ENCODE data around the gene CYP24A1.

The CYP24A1 gene

DNA sequence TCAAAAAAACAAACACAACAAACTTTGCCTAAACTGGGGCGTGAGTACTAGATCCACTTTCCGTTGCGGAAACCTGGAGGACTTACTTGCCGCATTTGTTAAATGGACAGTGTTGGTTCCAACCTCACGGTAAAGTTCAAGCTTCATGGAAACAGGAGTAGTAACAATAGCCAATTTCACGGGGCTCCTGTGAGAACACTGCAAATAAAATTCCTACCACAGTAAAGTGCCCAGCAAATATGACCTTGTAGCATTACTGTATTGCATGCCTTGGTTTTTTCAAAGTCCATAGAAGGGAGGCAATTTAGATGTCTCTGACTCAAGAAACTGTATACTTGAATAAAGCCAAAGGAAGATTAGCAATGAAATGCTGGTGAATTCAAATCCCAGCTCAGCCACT is 3.6 kb upstream of the CYP24A1 start:
- H3K27me3 ChIP-seq (ENCODE audit: insufficient read depth, low read depth) = no peaks in the 10 kb centered on the region
- no peak overlapping the region for H3K9ac ChIP-seq
- H3K4me1 ChIP-seq (ENCODE audit: low read depth, poor library complexity, severe bottlenecking) = peaks cover 11% of the 10 kb centered on the region
- no peaks in the 10 kb centered on the region for H3K36me3 ChIP-seq (ENCODE audit: insufficient read depth)
- H4K20me1 ChIP-seq (ENCODE audit: insufficient read depth) = no peaks in the 10 kb centered on the region
- no peak overlapping the region for H3K27ac ChIP-seq
- H3K79me2 ChIP-seq (ENCODE audit: insufficient read depth, low read depth) = no peaks in the 10 kb centered on the region
- no peak overlapping the region for H3K4me3 ChIP-seq (IDR thresholded peaks at IDR 0.05; ENCODE audit: insufficient read depth, low read depth, low read length)
- H3K4me2 ChIP-seq = no peak overlapping the region
- H2AFZ ChIP-seq (ENCODE audit: low read depth) = no peak overlapping the region
- TF ChIP-seq, protein P1, sequence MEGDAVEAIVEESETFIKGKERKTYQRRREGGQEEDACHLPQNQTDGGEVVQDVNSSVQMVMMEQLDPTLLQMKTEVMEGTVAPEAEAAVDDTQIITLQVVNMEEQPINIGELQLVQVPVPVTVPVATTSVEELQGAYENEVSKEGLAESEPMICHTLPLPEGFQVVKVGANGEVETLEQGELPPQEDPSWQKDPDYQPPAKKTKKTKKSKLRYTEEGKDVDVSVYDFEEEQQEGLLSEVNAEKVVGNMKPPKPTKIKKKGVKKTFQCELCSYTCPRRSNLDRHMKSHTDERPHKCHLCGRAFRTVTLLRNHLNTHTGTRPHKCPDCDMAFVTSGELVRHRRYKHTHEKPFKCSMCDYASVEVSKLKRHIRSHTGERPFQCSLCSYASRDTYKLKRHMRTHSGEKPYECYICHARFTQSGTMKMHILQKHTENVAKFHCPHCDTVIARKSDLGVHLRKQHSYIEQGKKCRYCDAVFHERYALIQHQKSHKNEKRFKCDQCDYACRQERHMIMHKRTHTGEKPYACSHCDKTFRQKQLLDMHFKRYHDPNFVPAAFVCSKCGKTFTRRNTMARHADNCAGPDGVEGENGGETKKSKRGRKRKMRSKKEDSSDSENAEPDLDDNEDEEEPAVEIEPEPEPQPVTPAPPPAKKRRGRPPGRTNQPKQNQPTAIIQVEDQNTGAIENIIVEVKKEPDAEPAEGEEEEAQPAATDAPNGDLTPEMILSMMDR (conservative IDR thresholded peaks at IDR 0.05; ENCODE audit: low read depth, low read length) = no peak

DNA sequence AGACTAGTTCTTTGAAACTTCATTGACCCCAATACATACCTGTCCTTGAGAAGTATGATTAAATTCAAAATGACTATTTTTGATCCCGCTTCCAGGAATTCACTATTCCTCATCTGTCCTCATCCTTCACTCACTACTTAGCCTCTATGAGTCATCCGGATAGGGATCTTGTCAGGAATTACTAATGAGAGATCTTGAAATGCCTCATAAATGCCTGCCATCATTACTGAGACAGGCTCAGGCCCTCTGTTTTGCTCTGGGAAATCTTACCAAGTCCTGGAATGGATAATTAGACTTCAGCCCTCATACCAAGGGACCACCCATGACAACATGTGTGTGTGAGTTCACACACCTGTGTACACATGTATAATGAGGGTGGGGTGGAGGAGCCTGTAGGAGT is 2.8 kb upstream of the CYP24A1 start:
- no peaks in the 10 kb centered on the region for H3K27me3 ChIP-seq (ENCODE audit: insufficient read depth, low read depth)
- TF ChIP-seq, protein P1 (conservative IDR thresholded peaks at IDR 0.05; ENCODE audit: low read depth, low read length) = no peak
- H3K9ac ChIP-seq = no peak overlapping the region
- H3K36me3 ChIP-seq (ENCODE audit: insufficient read depth) = no peaks in the 10 kb centered on the region
- peaks cover 11% of the 10 kb centered on the region for H3K4me1 ChIP-seq (ENCODE audit: low read depth, poor library complexity, severe bottlenecking)
- no peak overlapping the region for H3K4me3 ChIP-seq (IDR thresholded peaks at IDR 0.05; ENCODE audit: insufficient read depth, low read depth, low read length)
- H3K27ac ChIP-seq = no peak overlapping the region
- H4K20me1 ChIP-seq (ENCODE audit: insufficient read depth) = no peaks in the 10 kb centered on the region
- no peak overlapping the region for H3K4me2 ChIP-seq
- H2AFZ ChIP-seq (ENCODE audit: low read depth) = no peak overlapping the region
- no peaks in the 10 kb centered on the region for H3K79me2 ChIP-seq (ENCODE audit: insufficient read depth, low read depth)

DNA sequence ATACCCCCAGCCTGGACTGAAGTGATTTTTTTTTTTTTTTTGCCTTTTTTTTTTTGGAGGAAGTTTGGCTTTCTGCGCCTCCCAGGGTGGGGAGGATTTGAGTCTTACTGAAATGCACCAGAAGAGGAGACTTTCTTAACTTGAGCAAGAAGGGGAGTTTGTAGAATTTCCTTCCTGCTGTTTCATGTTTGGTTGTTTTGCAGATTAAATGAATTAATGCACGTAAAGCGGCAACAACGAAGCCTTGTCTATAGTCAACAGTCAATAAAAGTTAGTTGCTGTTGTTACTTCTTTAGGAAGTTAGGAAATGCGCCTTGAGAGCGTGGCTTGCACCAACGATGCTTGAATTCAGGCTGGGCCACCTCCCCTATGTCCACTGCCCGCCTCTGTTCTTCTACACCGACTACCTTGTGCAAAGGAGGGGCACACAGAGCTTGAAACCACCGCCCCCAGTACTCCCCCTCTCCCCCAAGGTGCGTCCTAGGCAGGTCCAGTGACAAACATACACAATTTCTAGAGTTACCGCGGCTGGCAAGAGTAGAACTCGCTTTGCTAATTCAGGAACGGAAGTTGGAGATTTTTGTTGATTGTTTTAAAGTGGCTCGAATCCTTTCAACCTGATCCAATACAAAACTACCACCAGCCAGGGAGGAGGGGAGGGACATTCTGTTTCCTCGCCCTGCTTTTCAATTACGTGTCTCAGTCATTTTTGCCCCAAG is 830 bp upstream of the CYP24A1 start:
- H3K27me3 ChIP-seq (ENCODE audit: insufficient read depth, low read depth) = no peaks in the 10 kb centered on the region
- H3K4me2 ChIP-seq = no peak overlapping the region
- no peaks in the 10 kb centered on the region for H3K36me3 ChIP-seq (ENCODE audit: insufficient read depth)
- peaks cover 3% of the 10 kb centered on the region for H3K4me1 ChIP-seq (ENCODE audit: low read depth, poor library complexity, severe bottlenecking)
- no peak overlapping the region for H2AFZ ChIP-seq (ENCODE audit: low read depth)
- no peak overlapping the region for H3K9ac ChIP-seq
- no peak overlapping the region for H3K4me3 ChIP-seq (IDR thresholded peaks at IDR 0.05; ENCODE audit: insufficient read depth, low read depth, low read length)
- no peak overlapping the region for H3K27ac ChIP-seq
- TF ChIP-seq, protein P1 (conservative IDR thresholded peaks at IDR 0.05; ENCODE audit: low read depth, low read length) = no peak
- H4K20me1 ChIP-seq (ENCODE audit: insufficient read depth) = no peaks in the 10 kb centered on the region
- H3K79me2 ChIP-seq (ENCODE audit: insufficient read depth, low read depth) = no peaks in the 10 kb centered on the region

DNA sequence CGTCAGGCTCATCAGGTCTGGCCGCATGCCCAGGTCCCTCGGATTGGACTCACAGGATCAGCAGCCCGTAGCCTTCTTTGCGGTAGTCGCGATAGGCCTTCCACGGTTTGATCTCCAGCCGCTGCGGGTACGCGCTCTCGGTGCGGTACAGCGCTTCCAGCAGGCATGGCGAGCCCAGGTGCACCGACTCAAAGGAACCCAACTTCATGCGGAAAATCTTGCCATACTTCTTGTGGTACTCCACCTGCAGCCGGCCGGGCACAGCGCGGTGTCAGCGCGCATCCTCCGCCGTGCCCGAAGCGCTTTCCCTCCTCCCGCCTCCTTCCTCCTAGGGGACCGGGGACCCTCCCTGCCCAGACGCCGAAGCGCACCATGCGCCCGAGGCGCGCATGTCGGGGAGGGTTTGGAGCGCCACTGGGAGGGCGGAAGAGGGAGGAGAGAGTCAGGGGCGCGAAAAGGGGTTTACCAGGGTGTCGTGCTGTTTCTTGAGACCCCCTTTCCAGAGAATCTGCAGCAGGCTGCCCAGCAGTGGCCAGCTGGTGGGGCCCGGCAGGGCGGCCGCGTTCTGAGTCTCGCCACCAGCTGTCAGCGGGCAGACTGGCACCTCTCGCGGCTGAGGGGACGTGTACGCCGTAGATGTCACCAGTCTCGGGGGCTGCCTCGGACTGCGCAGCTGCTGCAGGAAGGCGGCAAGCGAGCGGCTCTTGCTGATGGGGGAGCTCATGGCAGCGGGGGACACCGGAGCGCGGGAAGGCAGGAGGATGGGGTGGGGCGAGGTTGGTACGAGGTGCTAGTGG is 732 bp downstream of the CYP24A1 start:
- no peak overlapping the region for H3K4me3 ChIP-seq (IDR thresholded peaks at IDR 0.05; ENCODE audit: insufficient read depth, low read depth, low read length)
- H4K20me1 ChIP-seq (ENCODE audit: insufficient read depth) = no peaks in the 10 kb centered on the region
- H2AFZ ChIP-seq (ENCODE audit: low read depth) = no peak overlapping the region
- no peaks in the 10 kb centered on the region for H3K79me2 ChIP-seq (ENCODE audit: insufficient read depth, low read depth)
- H3K27me3 ChIP-seq (ENCODE audit: insufficient read depth, low read depth) = no peaks in the 10 kb centered on the region
- TF ChIP-seq, protein P1 (conservative IDR thresholded peaks at IDR 0.05; ENCODE audit: low read depth, low read length) = no peak
- no peak overlapping the region for H3K9ac ChIP-seq
- H3K36me3 ChIP-seq (ENCODE audit: insufficient read depth) = no peaks in the 10 kb centered on the region
- H3K4me1 ChIP-seq (ENCODE audit: low read depth, poor library complexity, severe bottlenecking) = no peaks in the 10 kb centered on the region
- H3K4me2 ChIP-seq = no peak overlapping the region
- no peak overlapping the region for H3K27ac ChIP-seq

All from KMS-11 (cell line).